Measurements from ENCODE around the gene PHACTR3.

PHACTR3 gene

DNA sequence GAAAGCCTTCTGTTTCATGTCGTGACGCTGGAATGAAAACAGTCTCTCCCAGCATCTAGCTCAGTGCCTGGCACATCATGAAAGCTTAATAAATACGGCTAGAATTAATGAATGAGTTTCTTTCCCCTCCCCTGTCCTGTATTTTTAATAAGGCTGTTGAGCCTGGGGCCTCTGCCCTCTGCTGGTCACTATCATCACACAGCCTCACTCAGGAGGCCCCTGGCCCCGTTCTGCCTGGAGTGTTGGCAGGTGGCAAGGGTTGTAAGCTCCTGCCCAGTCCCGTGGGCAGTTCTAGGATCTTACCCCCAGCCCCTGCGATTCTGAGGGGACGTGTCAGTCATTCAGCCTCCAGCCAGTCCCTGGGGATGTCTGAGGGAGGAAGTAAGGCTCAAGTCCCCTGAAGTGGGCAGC lies 41.4 kb downstream of the PHACTR3 start:
- H3K4me3 ChIP-seq (ENCODE audit: low read depth, low read length): no peak overlapping the region
- no peaks in the 10 kb centered on the region for H3K9me3 ChIP-seq (ENCODE audit: control insufficient read depth, low read length)
- H3K4me2 ChIP-seq (ENCODE audit: low read length): no peak overlapping the region
- H3K36me3 ChIP-seq (ENCODE audit: control insufficient read depth, insufficient read depth, low read length): no peaks in the 10 kb centered on the region
- H2AFZ ChIP-seq: no peak overlapping the region
- no peaks in the 10 kb centered on the region for H3K79me2 ChIP-seq
- TF ChIP-seq, protein P1, sequence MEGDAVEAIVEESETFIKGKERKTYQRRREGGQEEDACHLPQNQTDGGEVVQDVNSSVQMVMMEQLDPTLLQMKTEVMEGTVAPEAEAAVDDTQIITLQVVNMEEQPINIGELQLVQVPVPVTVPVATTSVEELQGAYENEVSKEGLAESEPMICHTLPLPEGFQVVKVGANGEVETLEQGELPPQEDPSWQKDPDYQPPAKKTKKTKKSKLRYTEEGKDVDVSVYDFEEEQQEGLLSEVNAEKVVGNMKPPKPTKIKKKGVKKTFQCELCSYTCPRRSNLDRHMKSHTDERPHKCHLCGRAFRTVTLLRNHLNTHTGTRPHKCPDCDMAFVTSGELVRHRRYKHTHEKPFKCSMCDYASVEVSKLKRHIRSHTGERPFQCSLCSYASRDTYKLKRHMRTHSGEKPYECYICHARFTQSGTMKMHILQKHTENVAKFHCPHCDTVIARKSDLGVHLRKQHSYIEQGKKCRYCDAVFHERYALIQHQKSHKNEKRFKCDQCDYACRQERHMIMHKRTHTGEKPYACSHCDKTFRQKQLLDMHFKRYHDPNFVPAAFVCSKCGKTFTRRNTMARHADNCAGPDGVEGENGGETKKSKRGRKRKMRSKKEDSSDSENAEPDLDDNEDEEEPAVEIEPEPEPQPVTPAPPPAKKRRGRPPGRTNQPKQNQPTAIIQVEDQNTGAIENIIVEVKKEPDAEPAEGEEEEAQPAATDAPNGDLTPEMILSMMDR (IDR thresholded peaks at IDR 0.05): no peak
- no peaks in the 10 kb centered on the region for H3K4me1 ChIP-seq
- no peak overlapping the region for H3K27ac ChIP-seq
- no peak overlapping the region for H3K9ac ChIP-seq
- no peaks in the 10 kb centered on the region for H3K27me3 ChIP-seq (ENCODE audit: control insufficient read depth, insufficient read depth, low read length)

DNA sequence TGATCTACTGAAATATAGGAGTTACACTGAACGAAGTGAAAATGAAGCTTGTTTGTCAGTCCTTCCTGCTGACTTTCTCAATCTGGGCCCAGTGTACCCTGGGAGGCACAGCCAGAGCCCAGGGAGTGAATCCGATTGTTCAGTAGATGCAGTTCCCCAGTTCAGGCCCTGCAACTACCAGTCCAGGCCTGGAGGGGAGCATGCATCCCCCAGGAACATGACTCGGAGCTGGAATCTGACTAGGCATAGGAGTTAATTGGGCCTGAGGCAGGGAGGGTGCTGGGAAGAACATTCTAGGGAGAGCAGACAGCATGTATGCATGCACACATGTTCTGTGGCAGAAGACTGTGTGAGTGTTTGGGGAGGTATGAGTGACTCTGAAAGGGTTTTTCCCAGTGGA lies 42.1 kb downstream of the PHACTR3 start:
- H3K27ac ChIP-seq: no peak overlapping the region
- TF ChIP-seq, protein P1 (IDR thresholded peaks at IDR 0.05): no peak
- H3K4me3 ChIP-seq (ENCODE audit: low read depth, low read length): no peak overlapping the region
- H3K27me3 ChIP-seq (ENCODE audit: control insufficient read depth, insufficient read depth, low read length): no peaks in the 10 kb centered on the region
- H3K4me1 ChIP-seq: no peaks in the 10 kb centered on the region
- no peaks in the 10 kb centered on the region for H3K36me3 ChIP-seq (ENCODE audit: control insufficient read depth, insufficient read depth, low read length)
- H3K9ac ChIP-seq: no peak overlapping the region
- H3K9me3 ChIP-seq (ENCODE audit: control insufficient read depth, low read length): no peaks in the 10 kb centered on the region
- H2AFZ ChIP-seq: no peak overlapping the region
- no peaks in the 10 kb centered on the region for H3K79me2 ChIP-seq
- no peak overlapping the region for H3K4me2 ChIP-seq (ENCODE audit: low read length)

DNA sequence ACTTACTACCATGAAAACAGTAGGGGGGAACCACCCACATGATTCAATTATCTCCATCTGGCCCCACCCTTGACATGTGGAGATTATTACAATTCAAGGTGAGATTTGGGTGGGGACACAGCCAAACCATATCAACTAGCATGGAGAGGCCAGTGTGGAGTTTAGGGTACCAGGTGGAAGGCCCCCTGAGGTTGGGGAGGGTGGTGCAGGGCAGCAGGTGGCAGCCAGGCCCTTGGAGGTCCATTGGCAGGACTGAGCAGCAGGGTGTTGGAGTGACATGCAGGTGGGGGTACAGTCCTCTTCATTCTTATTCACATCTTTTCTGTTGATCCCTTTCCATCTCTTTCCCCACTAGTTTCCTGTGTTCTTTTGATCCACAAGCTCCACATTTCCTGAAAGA lies 42.9 kb downstream of the PHACTR3 start:
- H3K79me2 ChIP-seq: no peaks in the 10 kb centered on the region
- no peaks in the 10 kb centered on the region for H3K4me1 ChIP-seq
- TF ChIP-seq, protein P1 (IDR thresholded peaks at IDR 0.05): no peak
- no peaks in the 10 kb centered on the region for H3K27me3 ChIP-seq (ENCODE audit: control insufficient read depth, insufficient read depth, low read length)
- H2AFZ ChIP-seq: no peak overlapping the region
- no peak overlapping the region for H3K27ac ChIP-seq
- no peak overlapping the region for H3K4me3 ChIP-seq (ENCODE audit: low read depth, low read length)
- no peak overlapping the region for H3K4me2 ChIP-seq (ENCODE audit: low read length)
- H3K9ac ChIP-seq: no peak overlapping the region
- no peaks in the 10 kb centered on the region for H3K9me3 ChIP-seq (ENCODE audit: control insufficient read depth, low read length)
- H3K36me3 ChIP-seq (ENCODE audit: control insufficient read depth, insufficient read depth, low read length): no peaks in the 10 kb centered on the region

DNA sequence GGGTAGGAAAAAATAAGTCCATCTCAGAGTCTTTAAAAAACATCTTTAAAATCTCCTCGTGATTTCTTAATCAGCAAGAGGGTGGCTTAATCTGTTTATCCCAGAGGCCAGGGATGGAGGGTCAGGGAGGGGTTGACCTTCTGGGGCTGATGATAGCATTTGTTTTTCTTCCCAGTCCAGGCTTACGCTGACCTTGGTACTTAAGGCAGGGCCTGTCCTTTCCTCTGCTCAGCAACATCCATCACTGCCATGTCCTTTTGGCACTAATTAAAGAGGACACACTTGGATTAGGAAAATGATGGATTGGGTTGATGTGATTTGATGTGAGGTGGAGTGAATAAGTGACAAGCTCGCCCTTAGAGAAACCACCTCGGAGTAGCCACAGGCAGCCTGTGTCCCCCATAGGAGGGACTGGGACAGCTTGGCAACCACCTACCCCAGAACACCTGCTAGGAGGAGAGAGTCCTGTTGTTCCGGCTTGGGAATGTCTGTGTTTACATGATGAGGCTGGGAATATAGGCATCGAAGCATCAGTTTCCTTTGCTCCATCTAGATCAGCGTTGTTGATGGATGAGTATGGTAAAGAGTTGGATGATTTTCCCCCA lies 44.2 kb downstream of the PHACTR3 start:
- Histone ChIP-seq H2AFZ (no peak overlapping the region), H3K79me2 (no peaks in the 10 kb centered on the region), H3K4me2 (ENCODE audit: low read length) (no peak overlapping the region), H3K9ac (no peak overlapping the region), H3K9me3 (ENCODE audit: control insufficient read depth, low read length) (no peaks in the 10 kb centered on the region), H3K36me3 (ENCODE audit: control insufficient read depth, insufficient read depth, low read length) (no peaks in the 10 kb centered on the region), H3K4me1 (no peaks in the 10 kb centered on the region), H3K27me3 (ENCODE audit: control insufficient read depth, insufficient read depth, low read length) (no peaks in the 10 kb centered on the region), H3K4me3 (ENCODE audit: low read depth, low read length) (no peak overlapping the region), H3K27ac (no peak overlapping the region)
- TF ChIP-seq, protein P1 (IDR thresholded peaks at IDR 0.05): no peak

DNA sequence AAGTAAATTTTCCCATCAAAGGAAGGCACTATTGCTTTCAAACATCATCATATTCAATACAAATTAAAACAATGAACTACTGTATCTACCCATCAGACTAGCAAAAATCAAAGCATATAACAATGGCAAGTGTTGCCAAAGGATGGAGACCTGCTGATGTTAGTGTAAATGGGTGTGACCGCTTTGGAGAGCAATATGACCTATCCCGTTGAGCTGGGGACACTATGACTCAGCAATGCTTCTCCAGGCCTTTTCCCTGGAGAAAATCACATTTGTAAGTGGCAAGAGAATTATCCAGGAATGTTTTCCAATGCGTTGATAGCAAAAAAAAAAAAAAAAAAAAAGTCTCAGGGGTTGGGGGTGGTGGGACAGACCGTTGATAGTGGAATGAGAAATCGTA lies 46.1 kb downstream of the PHACTR3 start:
- H3K36me3 ChIP-seq (ENCODE audit: control insufficient read depth, insufficient read depth, low read length): no peaks in the 10 kb centered on the region
- no peak overlapping the region for H3K4me3 ChIP-seq (ENCODE audit: low read depth, low read length)
- H2AFZ ChIP-seq: no peak overlapping the region
- H3K4me1 ChIP-seq: no peaks in the 10 kb centered on the region
- no peaks in the 10 kb centered on the region for H3K9me3 ChIP-seq (ENCODE audit: control insufficient read depth, low read length)
- no peak overlapping the region for H3K27ac ChIP-seq
- H3K79me2 ChIP-seq: no peaks in the 10 kb centered on the region
- H3K27me3 ChIP-seq (ENCODE audit: control insufficient read depth, insufficient read depth, low read length): no peaks in the 10 kb centered on the region
- no peak overlapping the region for H3K4me2 ChIP-seq (ENCODE audit: low read length)
- H3K9ac ChIP-seq: no peak overlapping the region
- TF ChIP-seq, protein P1 (IDR thresholded peaks at IDR 0.05): no peak

All from parathyroid adenoma (tissue), 2 donors.